ENCODE results near the gene ASXL3. TPM values are rescaled to one million over a fixed set of nuclear protein-coding genes. Genes with fewer than 3 reads are reported as not detected.

The ASXL3 gene
- total RNA-seq, 1 experiment from 2014 or later: not detected

GRCh38 chr18:33594799-33595198 is 16.8 kb downstream of the ASXL3 start (continued):
- TF ChIP-seq ZBTB33 (IDR thresholded peaks at IDR 0.05; ENCODE audit: extremely low read depth, insufficient replicate concordance, low read length) (no peak), CBX3 (IDR thresholded peaks at IDR 0.05; ENCODE audit: low read depth) (no peak), SIN3A (IDR thresholded peaks at IDR 0.05; ENCODE audit: low read depth) (no peak)

- ChIA-PET CTCF (no interaction called here), POLR2A (no interaction called here), RAD21 (ENCODE audit: low non-redundant PET in 1 of 2, low total read pairs in 2 of 2, uncharacterized antibody in 2 of 2, unreplicated experiment in 2 of 2) (no interaction called here)
- Histone ChIP-seq H3K9ac (ENCODE audit: low read length) (no peak overlapping the region), H2AFZ (ENCODE audit: low read depth, low read length, poor library complexity, severe bottlenecking) (no peak overlapping the region), H3K4me1 (ENCODE audit: control insufficient read depth in 1 of 2, insufficient read depth in 2 of 2, low read length in 2 of 2) (no peaks in the 10 kb centered on the region), H3K9me3 (ENCODE audit: control insufficient read depth in 1 of 2, insufficient read depth in 1 of 2, low read depth in 1 of 2, low read length in 2 of 2) (peaks cover 4 to 8% of the 10 kb centered on the region in 2 experiments; a peak in 2 of 4 replicates), H3K27me3 (ENCODE audit: insufficient read depth, low read length) (no peaks in the 10 kb centered on the region), H3K36me3 (ENCODE audit: control insufficient read depth in 1 of 2, insufficient read depth in 2 of 2, low read length in 2 of 2) (no peaks in the 10 kb centered on the region), H3K9me2 (ENCODE audit: insufficient read depth) (no peaks in the 10 kb centered on the region), H3K4me3 (replicated peaks in 1 of 2; ENCODE audit: low read depth in 1 of 2, low read length in 2 of 2) (no peak overlapping the region), H3K27ac (ENCODE audit: low read depth, low read length) (no peak overlapping the region), H3K4me2 (ENCODE audit: low read length) (no peak overlapping the region), H4K20me1 (ENCODE audit: insufficient read depth) (no peaks in the 10 kb centered on the region), H3K79me2 (ENCODE audit: insufficient read depth, low read length) (no peaks in the 10 kb centered on the region)
- intact Hi-C loops (cut with micrococcal nuclease): no loop called here
- TF ChIP-seq EGR1 (IDR thresholded peaks at IDR 0.05; ENCODE audit: low read depth) (no peak), YY1 (IDR thresholded peaks at IDR 0.05; ENCODE audit: extremely low read depth, insufficient replicate concordance, low read depth, low read length) (no peak), ZNF274 (IDR thresholded peaks at IDR 0.05; ENCODE audit: low read depth, low read length) (no peak)
- ATAC-seq (no peak), DNase-seq (ENCODE audit: low read depth, low spot score) (no peak)
- BruUV-seq (replicated peaks): no TSS peak
These were observed 18.3 kb downstream of the ASXL3 start for GRCh38 chr18:33596178-33596854.

Data from HCT116 (cell line).